K562 (cell line): ENCODE data around the gene CPSF4L. TPM values are rescaled to one million over a fixed set of nuclear protein-coding genes. Genes with fewer than 3 reads are reported as not detected.
A peak's percentile ranks its signal among the peaks of the same experiment; 100 is the strongest.

Experiments used
- ATAC-seq: fragments of 200-7000 bp; cut with Tn5 transposase; 3 replicates; pipeline ENCODE4 v1.9.1; 2020; ENCODE audit warnings: moderate library complexity
- BruUV-seq: library from RNA; stranded (reverse); fragments of 400-500 nt; replicated peaks from 2 replicates; lab custom pipeline; 2021; lab: Mats Ljungman, UMichigan
- CTCF ChIA-PET: fragments of 300-600 bp; formaldehyde crosslinking; extraction: SDS; loops from one replicate; lab custom pipeline; 2021; ENCODE audit warnings: low intra/inter-chr PET ratio; lab: Yijun Ruan, JAX
- POLR2A ChIA-PET: fragments of 300-600, 350-650 bp; sonication (Branson Sonifier 250); formaldehyde crosslinking; extraction: SDS; loops from one replicate; lab custom pipeline; 2021; ENCODE audit warnings: antibody characterized with exemption, inconsistent platforms; lab: Yijun Ruan, JAX
- DNase-seq, 4 experiments: peaks; one replicate each; pipeline versions ENCODE4 v3.0.0 to v3.0.0-alpha.2; 2011 to 2018; ENCODE audit warnings: low spot score in 3 of 4, mixed read lengths in 3 of 4; ENCODE audit errors: extremely low read depth in 1 of 4
- FAIRE-seq: peaks from 2 replicates; lab custom pipeline; 2011; peaks lifted over from hg19 to GRCh38; lab: Jason Lieb, UNC
- H2AFZ ChIP-seq: 2 replicates; pipeline ENCODE4 v1.6.0; 2011; ENCODE audit warnings: low read depth, low read length, control low read depth, inconsistent platforms
- H3K27ac ChIP-seq: fragments of 200-600 bp; 3 replicates; pipeline ENCODE4 v1.8.0; 2011; ENCODE audit warnings: low read depth, mild to moderate bottlenecking, control low read depth, inconsistent platforms, low read length, moderate library complexity, mixed read lengths; ENCODE audit errors: extremely low read depth
- H3K27me3 ChIP-seq, 2 experiments: fragments of 300-600 bp in 1 of 2; 2 replicates in 1 of 2; 3 replicates in 1 of 2; pipeline versions ENCODE4 v1.6.0 to v1.8.0; 2011; ENCODE audit warnings: inconsistent platforms in 2 of 2, low read length in 2 of 2, mild to moderate bottlenecking in 1 of 2, mixed read lengths in 1 of 2, moderate library complexity in 1 of 2; ENCODE audit not compliant: control insufficient read depth in 2 of 2, insufficient read depth in 2 of 2
- H3K36me3 ChIP-seq: fragments of 300-600 bp; 3 replicates; pipeline ENCODE4 v1.8.0; 2011; ENCODE audit warnings: mild to moderate bottlenecking, low read length, inconsistent platforms; ENCODE audit not compliant: control insufficient read depth, insufficient read depth
- H3K4me1 ChIP-seq, 2 experiments: fragments of 200-600 bp in 1 of 2; replicated peaks in 1 of 2; 2 replicates in 1 of 2; 3 replicates in 1 of 2; pipeline versions ENCODE4 v1.5.1 to v1.8.0; 2011; ENCODE audit warnings: inconsistent platforms in 2 of 2, low read length in 2 of 2, mild to moderate bottlenecking in 1 of 2, mixed read lengths in 1 of 2, moderate library complexity in 1 of 2; ENCODE audit not compliant: control insufficient read depth in 2 of 2, insufficient read depth in 2 of 2
- H3K4me2 ChIP-seq: 2 replicates; pipeline ENCODE4 v1.6.1; 2011; ENCODE audit warnings: low read length, control low read depth, inconsistent platforms, mixed read lengths; ENCODE audit not compliant: insufficient read depth
- H3K4me3 ChIP-seq: fragments of 200-600 bp; sonication (generic), shearing (Covaris generic); 2 replicates; pipeline ENCODE4 v1.5.1; 2016; ENCODE audit warnings: control low read depth, inconsistent platforms
- H3K79me2 ChIP-seq: fragments of 200-600 bp; 3 replicates; pipeline ENCODE4 v1.8.0; 2011; ENCODE audit warnings: low read length, inconsistent platforms; ENCODE audit not compliant: control insufficient read depth, insufficient read depth
- H3K9ac ChIP-seq, 2 experiments: 2 replicates each; pipeline versions ENCODE4 v1.6.0 to v1.6.1; 2011; ENCODE audit warnings: low read depth in 2 of 2, low read length in 2 of 2, control low read depth in 1 of 2, inconsistent platforms in 1 of 2, mild to moderate bottlenecking in 1 of 2, mixed read lengths in 1 of 2; ENCODE audit not compliant: insufficient read depth in 1 of 2
- H3K9me1 ChIP-seq: one replicate; pipeline ENCODE4 v1.6.0; 2011; ENCODE audit warnings: inconsistent platforms, mild to moderate bottlenecking, low read length, moderate library complexity; ENCODE audit not compliant: control insufficient read depth, insufficient read depth
- H3K9me3 ChIP-seq: replicated peaks from 2 replicates; pipeline ENCODE4 v1.5.1; 2011; ENCODE audit warnings: low read depth, low read length, inconsistent platforms; ENCODE audit not compliant: control insufficient read depth, insufficient read depth
- H4K20me1 ChIP-seq: replicated peaks from 2 replicates; pipeline ENCODE4 v1.6.1; 2011; ENCODE audit warnings: low read length, inconsistent platforms, mixed read lengths; ENCODE audit not compliant: control insufficient read depth, insufficient read depth
- EHMT2 ChIP-seq: fragments of 450-650 bp; IDR thresholded peaks from 2 replicates; pipeline ENCODE4 v1.6.1; 2018; ENCODE audit warnings: antibody characterized with exemption
- RAD51 ChIP-seq: fragments of 450-650 bp; IDR thresholded peaks from 2 replicates; pipeline ENCODE4 v1.7.1; 2016; ENCODE audit warnings: low read depth, mild to moderate bottlenecking, borderline replicate concordance
- ZEB2 ChIP-seq: fragments of 450-650 bp; IDR thresholded peaks from 2 replicates; pipeline ENCODE4 v1.6.1; 2016
- WGBS: fragments of 100-300 bp; shearing (Covaris generic); methylation state at CpG from one replicate; pipeline ENCODE4 v1.1.6; 2016; ENCODE audit warnings: low coverage, mixed read lengths; ENCODE audit not compliant: insufficient coverage; ENCODE audit errors: missing lambda C conversion rate; 5-methylcytosine and 5-hydroxymethylcytosine counted together
- in situ Hi-C: fragments of 300-500 bp; cut with MboI; formaldehyde crosslinking; loops from 4 replicates; pipeline ENCODE4 v1.15.0; 2018; ENCODE audit warnings: inconsistent platforms, mixed read lengths
- intact Hi-C: fragments of 100-400 bp; cut with micrococcal nuclease; formaldehyde crosslinking; loops from 2 replicates; pipeline ENCODE4 v1.14.2; 2022
- polyA plus RNA-seq, 8 experiments: library from polyadenylated mRNA; depleted of rRNA in 4 of 8; stranded (reverse) in 5 of 8; unstranded in 3 of 8; fragments of >200 nt; fragmentation: Nextera tagmentation in 2 of 8; fragmentation: Illumina TruSeq in 1 of 8; extraction: Ambion mirVana in 2 of 8; extraction: Trizol in 1 of 8; gene quantifications; 2 replicates each; pipeline versions ENCODE4 v1.2.1 to v1.2.3, GENCODE V29; 2011 to 2014; ENCODE audit warnings: inconsistent platforms in 1 of 8, missing spikeins in 1 of 8
- total RNA-seq, 7 experiments: library from RNA; depleted of rRNA in 6 of 7; stranded (reverse); fragments of >200 nt in 6 of 7; fragmentation: Illumina TruSeq in 2 of 7; extraction: Trizol in 2 of 7; gene quantifications; 2 replicates each; pipeline versions ENCODE4 v1.2.1 to v1.2.3, GENCODE V29; 2011 to 2021; ENCODE audit warnings: low replicate concordance in 1 of 7

Gene CPSF4L
- total and polyA plus RNA-seq, 9 of the 15 experiments (the other 6 are each of a cell fraction or from before 2014, with no cell fraction given) = not detected

DNA sequence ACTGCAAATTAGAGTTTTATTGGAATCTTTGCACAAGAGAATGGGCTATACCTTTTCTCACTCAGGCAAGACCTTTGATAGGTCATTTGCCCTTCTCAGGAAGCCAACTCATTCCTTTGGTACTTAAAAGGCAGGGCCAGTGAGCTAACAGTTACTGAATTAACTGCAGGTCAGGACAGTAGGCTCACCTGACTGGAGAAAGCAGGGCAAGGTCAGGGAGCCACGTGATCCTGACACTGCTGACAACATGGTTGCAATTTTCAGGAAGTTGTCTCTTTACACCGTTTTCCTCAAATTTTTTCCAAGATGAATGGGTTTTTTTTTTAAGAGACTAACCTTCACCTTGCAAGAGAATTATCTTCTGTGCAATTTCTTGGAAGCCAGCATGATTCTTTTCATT lies 21.1 kb downstream of the CPSF4L start:
- POLR2A ChIA-PET = interaction anchor here (0.5 kb wide), 2 partner anchors 118 to 283 kb away, joined by 3 to 4 read pairs; no protein-coding TSS in a partner anchor
- H3K4me1 ChIP-seq = peaks cover 3 to 6% of the 10 kb centered on the region in 2 experiments; a peak in 3 of 5 replicates
- peaks cover 27% of the 10 kb centered on the region; the same call in 2 of the 3 replicates for H3K79me2 ChIP-seq
- intact Hi-C loops = no loop called here
- peaks cover 72% of the 10 kb centered on the region for H3K36me3 ChIP-seq
- CTCF ChIA-PET = no interaction called here
- H3K4me2 ChIP-seq = no peak overlapping the region
- 33% methylated on average over 2 of the region's 2 CpGs for WGBS
- ATAC-seq (peak; percentile 34; the same call in 1 of the 3 replicates), FAIRE-seq (no peak), DNase-seq (no peak)
- H3K9me1 ChIP-seq = no peaks in the 10 kb centered on the region
- H3K27ac ChIP-seq = no peak overlapping the region
- no peaks in the 10 kb centered on the region for H3K9me3 ChIP-seq
- H3K27me3 ChIP-seq = no peaks in the 10 kb centered on the region
- H2AFZ ChIP-seq = no peak overlapping the region
- no peak overlapping the region for H3K4me3 ChIP-seq
- 0 out of 2 replicates have a peak, but pooled peaks have one; percentile 27 for TF ChIP-seq RAD51
- TF ChIP-seq EHMT2 = no peak
- peaks cover 5% of the 10 kb centered on the region; the same call in 1 of the 2 replicates for H4K20me1 ChIP-seq
- in situ Hi-C loops = no loop called here
- no peak overlapping the region for H3K9ac ChIP-seq
- BruUV-seq = no TSS peak

DNA sequence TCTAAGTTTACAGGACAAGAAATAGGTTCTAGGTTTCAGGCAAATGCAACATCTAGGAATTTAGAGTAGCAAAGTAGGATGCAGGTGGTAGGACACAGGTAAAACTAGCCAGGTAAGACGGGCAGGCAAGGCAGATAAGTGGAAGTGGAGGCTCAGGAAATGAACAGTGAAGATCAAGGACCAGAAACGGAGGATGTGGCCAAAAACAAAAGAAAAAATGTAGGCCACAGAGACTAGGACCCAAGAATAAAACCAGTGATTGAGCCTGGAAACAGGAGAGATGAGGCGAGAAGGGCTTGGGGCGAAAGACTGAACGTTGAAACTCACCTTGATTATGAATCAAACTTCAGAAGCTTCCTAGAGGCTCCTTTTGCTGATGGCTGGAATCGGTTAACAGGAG lies 24.0 kb downstream of the CPSF4L start:
- intact Hi-C loops = no loop called here
- peaks cover 6 to 9% of the 10 kb centered on the region in 2 experiments; a peak in 4 of 5 replicates for H3K4me1 ChIP-seq
- DNase-seq (no peak), FAIRE-seq (no peak), ATAC-seq (no peak)
- no peak overlapping the region for H3K27ac ChIP-seq
- 66% methylated on average over 6 of the region's 6 CpGs for WGBS
- POLR2A ChIA-PET = interaction anchor here (0.6 kb wide), 1 partner anchor 74 kb away, joined by 3 read pairs; no protein-coding TSS in a partner anchor
- no peak for TF ChIP-seq ZEB2
- H3K9ac ChIP-seq = no peak overlapping the region
- H3K4me3 ChIP-seq = no peak overlapping the region
- no peaks in the 10 kb centered on the region for H3K9me3 ChIP-seq
- H2AFZ ChIP-seq = no peak overlapping the region
- H3K9me1 ChIP-seq = no peaks in the 10 kb centered on the region
- in situ Hi-C loops = no loop called here
- no peaks in the 10 kb centered on the region for H3K27me3 ChIP-seq
- peak overlapping the region; percentile 27; the same call in 1 of the 2 replicates for H3K4me2 ChIP-seq
- peaks cover 69% of the 10 kb centered on the region for H3K36me3 ChIP-seq
- H4K20me1 ChIP-seq = peaks cover 5% of the 10 kb centered on the region; the same call in 1 of the 2 replicates
- peaks cover 42% of the 10 kb centered on the region for H3K79me2 ChIP-seq
- CTCF ChIA-PET = no interaction called here
- BruUV-seq = no TSS peak
